Measurements from ENCODE around the gene FKBP3.

Gene FKBP3

GRCh38 chr14:45120096-45120495 lies 14.2 kb downstream of the FKBP3 start:
- ChIA-PET CTCF (no interaction called here), POLR2A (no interaction called here)
- no peak overlapping the region for H3K4me3 ChIP-seq (ENCODE audit: low read depth, low read length)
- TF ChIP-seq, protein P1, sequence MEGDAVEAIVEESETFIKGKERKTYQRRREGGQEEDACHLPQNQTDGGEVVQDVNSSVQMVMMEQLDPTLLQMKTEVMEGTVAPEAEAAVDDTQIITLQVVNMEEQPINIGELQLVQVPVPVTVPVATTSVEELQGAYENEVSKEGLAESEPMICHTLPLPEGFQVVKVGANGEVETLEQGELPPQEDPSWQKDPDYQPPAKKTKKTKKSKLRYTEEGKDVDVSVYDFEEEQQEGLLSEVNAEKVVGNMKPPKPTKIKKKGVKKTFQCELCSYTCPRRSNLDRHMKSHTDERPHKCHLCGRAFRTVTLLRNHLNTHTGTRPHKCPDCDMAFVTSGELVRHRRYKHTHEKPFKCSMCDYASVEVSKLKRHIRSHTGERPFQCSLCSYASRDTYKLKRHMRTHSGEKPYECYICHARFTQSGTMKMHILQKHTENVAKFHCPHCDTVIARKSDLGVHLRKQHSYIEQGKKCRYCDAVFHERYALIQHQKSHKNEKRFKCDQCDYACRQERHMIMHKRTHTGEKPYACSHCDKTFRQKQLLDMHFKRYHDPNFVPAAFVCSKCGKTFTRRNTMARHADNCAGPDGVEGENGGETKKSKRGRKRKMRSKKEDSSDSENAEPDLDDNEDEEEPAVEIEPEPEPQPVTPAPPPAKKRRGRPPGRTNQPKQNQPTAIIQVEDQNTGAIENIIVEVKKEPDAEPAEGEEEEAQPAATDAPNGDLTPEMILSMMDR (IDR thresholded peaks at IDR 0.05; ENCODE audit: insufficient read depth, low read length, missing control alignments) = no peak
- DNase-seq (ENCODE audit: low read depth, low spot score) = no peak

GRCh38 chr14:45118594-45118993 lies 15.7 kb downstream of the FKBP3 start:
- no peak for DNase-seq (ENCODE audit: low read depth, low spot score)
- CTCF ChIA-PET = interaction anchor here (1.8 kb wide), 1 partner anchor 12 kb away, joined by 4 read pairs; no protein-coding TSS in a partner anchor
- POLR2A ChIA-PET = no interaction called here
- no peak overlapping the region for H3K4me3 ChIP-seq (ENCODE audit: low read depth, low read length)
- TF ChIP-seq, protein P1 (IDR thresholded peaks at IDR 0.05; ENCODE audit: insufficient read depth, low read length, missing control alignments) = no peak

DNA sequence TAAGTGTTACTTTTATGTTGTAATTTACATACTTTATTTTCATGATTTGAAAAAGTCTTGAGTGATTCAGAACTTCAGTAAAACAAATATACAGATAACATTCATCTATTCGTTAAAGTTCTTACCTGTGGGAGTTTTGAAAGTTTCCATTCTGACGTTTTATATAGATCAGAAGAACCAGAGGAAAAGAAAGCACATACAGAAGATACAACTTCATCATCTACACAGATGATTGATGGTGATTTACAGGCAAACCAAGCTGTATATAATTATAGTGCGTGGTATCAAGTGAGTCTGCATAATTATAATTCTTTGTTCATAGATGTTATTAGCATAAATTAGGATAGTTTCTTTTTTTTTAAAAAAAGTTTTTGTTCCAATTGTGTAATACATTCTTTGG lies 20.0 kb downstream of the FKBP3 start:
- POLR2A ChIA-PET = no interaction called here
- no peak for DNase-seq (ENCODE audit: low read depth, low spot score)
- CTCF ChIA-PET = interaction anchor here (0.6 to 1.8 kb wide), 2 partner anchors 138 to 154 kb away, joined by 4 to 5 read pairs; partner anchors contain the start of gene MIS18BP1

DNA sequence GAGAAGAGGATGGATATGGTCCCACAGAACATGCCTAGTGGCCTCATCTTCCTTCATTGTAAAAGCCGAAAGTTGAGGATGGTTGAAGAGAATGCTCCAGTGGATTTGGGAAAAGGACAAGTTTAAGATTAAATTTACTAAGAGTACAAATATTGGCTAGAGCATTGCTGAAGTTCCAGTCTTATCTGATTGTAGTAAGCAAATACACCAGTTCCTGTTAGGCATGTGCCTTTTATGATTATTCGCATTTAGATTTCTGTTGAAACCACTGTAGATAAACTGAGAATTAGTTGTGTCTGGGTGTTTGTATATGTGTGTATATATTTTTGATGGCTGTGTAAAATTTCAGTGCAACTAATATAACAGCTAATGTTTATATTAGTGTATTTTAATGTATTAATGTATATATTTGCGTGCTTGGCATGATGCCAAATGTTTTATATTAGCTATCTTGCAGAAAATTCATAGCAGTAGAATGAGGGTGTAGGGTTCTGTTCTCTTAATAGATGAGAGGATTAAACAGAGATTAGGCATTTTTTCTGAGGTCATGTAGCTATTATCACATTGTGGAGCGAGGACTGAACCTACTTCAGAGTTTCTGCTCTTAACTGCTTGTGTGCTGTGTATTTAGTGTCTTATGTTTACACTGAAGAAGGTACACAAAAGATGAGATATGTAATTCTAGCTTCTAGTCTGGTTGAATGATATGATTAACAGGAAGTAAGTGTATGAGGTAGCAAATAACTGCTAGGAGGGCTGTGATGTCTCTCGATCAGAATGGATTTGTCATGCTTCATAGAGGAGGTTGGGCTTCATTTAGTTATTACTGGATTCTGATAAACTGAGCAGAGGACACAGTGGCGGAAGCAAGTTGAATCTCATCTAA lies 21.1 kb downstream of the FKBP3 start:
- ChIA-PET CTCF (interaction anchor here (1.3 kb wide), 1 partner anchor 200 kb away, joined by 4 read pairs; no protein-coding TSS in a partner anchor), POLR2A (interaction anchor here (0.6 kb wide), 1 partner anchor 12 kb away, joined by 4 read pairs; no protein-coding TSS in a partner anchor)
- no peak for DNase-seq (ENCODE audit: low read depth, low spot score)
- no peak overlapping the region for H3K4me3 ChIP-seq (ENCODE audit: low read depth, low read length)
- TF ChIP-seq, protein P1 (IDR thresholded peaks at IDR 0.05; ENCODE audit: insufficient read depth, low read length, missing control alignments) = no peak

More for the DNA sequence above, 20.0 kb downstream of the FKBP3 start:
- H3K4me3 ChIP-seq (ENCODE audit: low read depth, low read length) = no peak overlapping the region
- TF ChIP-seq, protein P1 (IDR thresholded peaks at IDR 0.05; ENCODE audit: insufficient read depth, low read length, missing control alignments) = no peak

- DNase-seq (ENCODE audit: low read depth, low spot score) = no peak
- TF ChIP-seq, protein P1 (IDR thresholded peaks at IDR 0.05; ENCODE audit: insufficient read depth, low read length, missing control alignments) = no peak
- CTCF ChIA-PET = interaction anchor here (1.1 kb wide), 1 partner anchor 19 kb away, joined by 3 read pairs; no protein-coding TSS in a partner anchor
- POLR2A ChIA-PET = no interaction called here
- H3K4me3 ChIP-seq (ENCODE audit: low read depth, low read length) = no peak overlapping the region
Observed at GRCh38 chr14:45104561-45104960, 29.7 kb downstream of the FKBP3 start.

GRCh38 chr14:45103806-45104205 lies 30.5 kb downstream of the FKBP3 start:
- POLR2A ChIA-PET = no interaction called here
- CTCF ChIA-PET = no interaction called here
- DNase-seq (ENCODE audit: low read depth, low spot score) = no peak
- no peak overlapping the region for H3K4me3 ChIP-seq (ENCODE audit: low read depth, low read length)
- TF ChIP-seq, protein P1 (IDR thresholded peaks at IDR 0.05; ENCODE audit: insufficient read depth, low read length, missing control alignments) = no peak
